Measurements from ENCODE around the gene TDRD5.

Gene TDRD5

DNA sequence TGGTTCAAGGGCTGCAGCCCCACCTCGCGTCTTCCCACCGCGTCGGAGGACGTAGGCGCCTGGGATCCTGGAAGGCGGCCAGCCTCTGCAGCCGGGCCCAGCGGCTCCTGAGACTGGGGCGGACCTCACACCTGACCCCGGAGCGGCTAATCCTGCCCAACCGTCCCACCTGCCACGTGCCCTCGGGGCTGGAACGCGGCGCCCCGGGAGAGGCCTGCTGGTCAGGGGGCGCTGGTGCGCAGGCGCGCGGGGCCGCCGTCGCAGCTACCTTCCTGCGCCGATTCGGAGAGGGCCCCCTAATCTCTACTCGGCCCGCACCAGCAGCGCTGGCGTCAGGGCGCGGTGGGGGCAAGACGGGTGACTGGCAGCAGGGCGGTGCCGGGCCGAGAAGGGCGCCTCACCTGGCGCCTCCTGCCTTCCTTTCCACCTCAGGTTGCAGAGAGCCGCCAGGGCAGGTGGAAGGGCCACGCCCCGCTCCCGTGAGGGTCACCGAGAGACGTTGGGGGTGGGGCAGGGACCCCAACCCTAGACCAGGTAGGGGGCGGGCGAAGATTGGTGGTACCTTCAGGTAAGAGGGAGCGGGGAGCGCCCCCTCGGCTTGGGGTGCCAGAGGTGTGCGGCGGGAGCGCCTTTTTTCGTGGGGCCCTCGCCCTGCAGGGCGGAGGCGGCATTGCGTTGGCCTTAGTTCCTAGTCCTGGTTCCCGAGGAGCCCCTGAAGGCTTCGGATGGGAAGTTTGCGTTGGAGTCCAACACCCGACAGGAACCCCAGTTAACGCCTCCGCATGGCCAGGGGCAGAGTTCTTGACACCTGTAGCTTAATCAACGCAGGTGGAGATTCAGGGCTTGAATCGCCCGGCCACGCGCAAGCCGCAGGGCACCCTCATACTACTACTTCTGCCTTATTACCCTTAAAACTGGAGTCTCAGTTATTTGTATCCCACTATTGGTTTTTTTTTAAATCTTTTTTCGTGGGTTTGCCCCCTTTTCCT, at the start of gene TDRD5:
TDRD5 (plus strand) TSS at position 241 of the 989 bp plus-strand sequence. CDS start 784 bp downstream, outside the sequence.
- DNase-seq: no peak

GRCh38 chr1:179545321-179545720, 46.3 kb upstream of the TDRD5 start:
- no peak for DNase-seq

- DNase-seq: no peak
Measured at GRCh38 chr1:179547021-179547535, 44.6 kb upstream of the TDRD5 start.

- no peak for DNase-seq
Measured at GRCh38 chr1:179548666-179549367, 42.8 kb upstream of the TDRD5 start.

DNA sequence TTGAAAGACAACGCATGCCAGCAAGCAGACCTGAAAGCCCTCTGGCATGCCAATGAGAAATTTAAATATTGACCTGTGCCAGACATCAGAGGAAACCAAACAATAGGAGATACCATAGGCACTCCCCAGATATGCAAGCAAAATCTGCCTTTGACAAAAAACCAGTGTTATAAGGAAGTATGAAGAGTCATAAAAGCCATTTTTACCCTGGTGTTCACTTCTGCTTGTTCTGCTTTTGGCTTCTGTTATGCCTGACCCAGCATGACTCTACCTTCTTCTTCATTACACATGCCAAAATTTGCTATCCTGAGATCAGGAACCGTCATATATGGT, 42.3 kb upstream of the TDRD5 start:
- no peak for DNase-seq

- no peak for DNase-seq
Measured at GRCh38 chr1:179550746-179551682, 40.6 kb upstream of the TDRD5 start.

GRCh38 chr1:179554427-179554826, 37.2 kb upstream of the TDRD5 start:
- no peak for DNase-seq

DNA sequence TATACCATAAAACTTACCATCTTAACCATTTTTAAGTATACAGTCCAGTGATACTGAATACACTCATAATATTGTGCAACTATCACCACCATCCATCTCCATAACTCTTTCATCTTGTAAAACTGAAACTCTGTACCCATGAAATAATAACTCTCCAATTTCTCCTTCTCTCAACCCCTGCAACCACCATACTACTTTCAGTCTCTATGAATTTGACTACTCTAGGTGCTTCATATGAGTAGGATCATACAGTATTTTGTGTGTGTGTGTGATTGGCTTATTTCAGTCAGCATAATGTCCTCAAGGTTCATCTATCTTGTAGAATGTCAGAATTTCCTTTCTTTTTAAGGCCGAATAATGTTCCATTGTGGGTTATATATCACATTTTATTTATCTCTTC, 33.6 kb upstream of the TDRD5 start:
- DNase-seq: no peak

DNA sequence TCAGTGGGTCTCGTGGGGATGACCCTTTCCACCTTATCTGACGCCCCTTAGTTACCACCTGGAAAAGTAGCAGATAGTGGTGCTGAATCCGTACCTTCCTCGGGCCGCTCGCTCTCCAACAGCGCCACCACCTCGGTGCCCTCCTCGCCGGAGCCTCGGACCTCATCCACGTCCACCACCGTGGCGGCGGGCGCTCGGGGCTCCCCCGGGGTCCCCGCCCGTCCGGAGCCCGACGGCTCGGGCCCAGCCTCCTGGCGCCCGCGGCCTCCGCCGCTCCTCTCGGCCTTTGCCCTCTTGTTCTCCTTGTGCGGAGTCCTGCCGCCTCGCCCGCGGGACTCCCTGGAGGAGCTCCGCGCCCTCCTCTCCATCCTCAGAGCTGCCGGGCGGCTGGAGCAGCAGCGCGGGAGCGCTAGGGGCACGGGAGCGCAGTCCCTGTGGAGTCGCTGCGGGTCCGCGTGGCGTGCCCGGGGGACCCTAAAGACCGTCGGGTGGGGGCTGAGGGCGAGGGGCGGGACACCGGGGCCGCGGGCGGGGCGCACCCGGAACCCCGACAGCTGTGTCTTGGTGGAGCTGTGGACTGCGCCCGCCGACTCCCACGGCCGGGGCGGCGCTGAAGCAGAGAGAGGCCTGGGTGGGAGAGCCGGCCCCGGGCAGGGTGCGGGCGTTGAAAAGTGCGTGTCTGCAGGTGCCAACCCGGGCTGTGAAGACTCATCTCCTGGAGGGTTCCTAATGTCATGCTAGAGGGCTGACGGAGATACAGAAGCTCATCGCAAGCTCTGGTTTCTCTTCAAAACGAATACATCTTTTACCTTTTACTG, 15.9 kb upstream of the TDRD5 start, which contains the start of gene NPHS2:
NPHS2 (minus strand) TSS at position 452 of the 818 bp plus-strand sequence; CDS start at position 368, 84 bp downstream.
- no peak for DNase-seq

GRCh38 chr1:179576509-179576908, 15.1 kb upstream of the TDRD5 start:
- DNase-seq: no peak

- no peak for DNase-seq
Measured at GRCh38 chr1:179583771-179584320, 7.8 kb upstream of the TDRD5 start.

DNA sequence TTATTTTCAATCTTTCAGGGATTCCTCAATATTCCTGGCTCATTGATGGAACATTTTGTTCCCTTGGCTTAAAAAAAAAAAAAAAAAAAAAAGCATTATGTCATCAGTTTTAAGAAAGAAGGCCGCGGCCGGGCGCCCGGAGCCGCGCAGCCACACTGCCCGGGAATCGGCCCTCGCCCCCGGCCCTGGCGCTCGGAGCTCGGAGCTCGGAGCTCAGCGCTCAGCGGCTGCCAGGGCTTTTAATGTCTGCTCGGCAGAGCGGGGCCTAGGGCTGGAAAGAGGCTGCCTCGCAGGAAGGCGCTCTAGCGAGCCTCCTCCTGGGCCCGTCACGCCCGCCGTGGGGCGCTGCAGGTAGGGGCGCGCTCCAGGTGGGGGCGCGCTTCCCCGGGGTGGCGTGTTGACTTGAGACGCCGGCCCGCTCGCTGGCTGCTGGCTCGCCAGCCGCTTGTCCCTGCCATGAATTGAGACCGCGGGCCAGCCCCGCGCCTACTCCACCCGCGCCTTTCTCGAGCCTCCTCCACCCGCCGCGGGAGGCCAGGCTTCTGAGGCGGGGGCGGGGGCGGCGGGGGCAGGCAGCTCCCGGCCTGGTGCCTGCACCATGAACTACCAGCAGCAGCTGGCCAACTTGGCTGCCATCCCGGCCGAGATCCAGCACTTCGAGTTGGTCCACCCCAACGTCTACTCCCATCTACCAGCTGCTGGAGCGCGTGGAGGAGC, 5.4 kb upstream of the TDRD5 start:
- DNase-seq: peak; percentile 21

DNA sequence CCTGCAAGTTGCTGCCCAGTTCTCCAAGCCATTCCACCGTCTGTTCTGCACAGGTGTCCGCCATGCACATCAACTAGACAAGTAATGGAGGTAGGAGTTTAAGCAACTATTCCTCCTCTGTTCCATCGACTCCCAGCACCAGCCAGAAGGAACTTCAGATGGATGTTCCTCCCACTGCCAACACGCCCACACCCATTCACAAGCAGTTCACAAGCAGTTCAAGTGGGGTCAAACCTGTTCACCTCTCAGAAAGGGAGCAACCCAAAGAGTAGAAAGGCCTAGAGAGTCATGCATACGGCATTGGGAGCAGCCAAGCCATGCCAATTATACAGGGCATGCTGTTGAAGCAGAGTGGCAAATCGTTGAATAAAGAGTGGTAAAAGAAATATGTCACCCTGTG, 4.3 kb upstream of the TDRD5 start:
- no peak for DNase-seq

GRCh38 chr1:179588425-179589024, 3.1 kb upstream of the TDRD5 start:
- DNase-seq: no peak

- DNase-seq: no peak
Measured at GRCh38 chr1:179589509-179589908, 2.1 kb upstream of the TDRD5 start.

- no peak for DNase-seq
Measured at GRCh38 chr1:179590671-179591070, 961 bp upstream of the TDRD5 start.

- no peak for DNase-seq
Measured at GRCh38 chr1:179591253-179591591, 410 bp upstream of the TDRD5 start.

DNA sequence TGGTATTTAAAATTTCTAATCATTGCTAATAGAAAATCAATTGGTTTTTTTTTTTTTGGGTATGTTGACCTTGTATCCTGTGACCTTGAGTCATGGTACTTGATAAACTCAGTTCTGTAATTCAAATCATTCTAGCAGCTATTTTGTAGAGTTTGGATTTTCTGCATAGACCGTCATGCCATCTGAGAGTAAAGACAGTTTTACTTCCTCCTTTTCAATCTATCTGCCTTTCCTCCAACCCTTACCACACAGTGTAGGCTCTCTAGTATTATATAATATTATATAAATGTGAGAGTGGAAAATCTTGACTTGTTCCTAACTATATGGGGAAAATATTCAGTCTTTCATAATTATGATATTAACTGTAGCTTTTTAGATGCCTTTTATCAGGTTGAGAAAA, 7.0 kb downstream of the TDRD5 start:
- DNase-seq: no peak

DNA sequence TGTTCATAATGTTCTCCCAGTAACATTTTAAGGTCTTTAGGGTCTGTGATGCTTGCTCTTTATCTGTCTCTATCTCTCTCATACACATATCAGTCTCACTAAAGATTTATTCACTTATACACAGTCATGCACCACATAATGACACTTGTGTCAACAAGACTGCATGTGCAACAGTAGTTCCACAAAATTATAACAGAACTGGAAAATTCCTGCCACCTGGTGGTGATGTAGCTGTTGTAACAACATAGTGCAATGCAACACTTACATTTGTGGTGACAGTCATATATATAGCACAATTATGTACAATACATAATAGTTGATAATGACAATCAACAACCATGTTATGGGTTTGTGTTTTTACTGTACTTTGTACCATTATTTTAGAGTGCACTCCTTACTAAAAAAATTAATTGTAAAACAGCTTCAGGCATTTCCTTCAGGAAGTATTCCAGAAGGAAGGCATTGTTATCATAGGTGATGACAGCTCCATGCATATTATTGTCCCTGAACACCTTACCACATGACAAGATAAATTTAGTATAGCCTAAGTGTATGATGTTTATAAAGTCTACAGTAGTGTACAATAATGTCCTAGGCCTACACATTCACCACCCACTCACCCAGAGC, 8.1 kb downstream of the TDRD5 start:
- no peak for DNase-seq

GRCh38 chr1:179601093-179601492, 9.5 kb downstream of the TDRD5 start:
- DNase-seq: no peak

Measured in NCI-H524 treated with DMSO at 0.1 percent for 48 hours (cell line).